NCI-H2107 treated with DMSO at 0.1 percent for 48 hours (cell line): ENCODE data around the gene SPTLC1.
"Not testable (repeated sequence)": the region's sequence is repeated elsewhere in the genome, so short reads cannot be mapped to it uniquely, and the experiment has no call there.

ENCODE experiments used
- DNase-seq: peaks from one replicate; lab custom pipeline; 2025; ENCODE audit not compliant: unreplicated experiment; lab: John Stamatoyannopoulos, UW

The SPTLC1 gene

DNA sequence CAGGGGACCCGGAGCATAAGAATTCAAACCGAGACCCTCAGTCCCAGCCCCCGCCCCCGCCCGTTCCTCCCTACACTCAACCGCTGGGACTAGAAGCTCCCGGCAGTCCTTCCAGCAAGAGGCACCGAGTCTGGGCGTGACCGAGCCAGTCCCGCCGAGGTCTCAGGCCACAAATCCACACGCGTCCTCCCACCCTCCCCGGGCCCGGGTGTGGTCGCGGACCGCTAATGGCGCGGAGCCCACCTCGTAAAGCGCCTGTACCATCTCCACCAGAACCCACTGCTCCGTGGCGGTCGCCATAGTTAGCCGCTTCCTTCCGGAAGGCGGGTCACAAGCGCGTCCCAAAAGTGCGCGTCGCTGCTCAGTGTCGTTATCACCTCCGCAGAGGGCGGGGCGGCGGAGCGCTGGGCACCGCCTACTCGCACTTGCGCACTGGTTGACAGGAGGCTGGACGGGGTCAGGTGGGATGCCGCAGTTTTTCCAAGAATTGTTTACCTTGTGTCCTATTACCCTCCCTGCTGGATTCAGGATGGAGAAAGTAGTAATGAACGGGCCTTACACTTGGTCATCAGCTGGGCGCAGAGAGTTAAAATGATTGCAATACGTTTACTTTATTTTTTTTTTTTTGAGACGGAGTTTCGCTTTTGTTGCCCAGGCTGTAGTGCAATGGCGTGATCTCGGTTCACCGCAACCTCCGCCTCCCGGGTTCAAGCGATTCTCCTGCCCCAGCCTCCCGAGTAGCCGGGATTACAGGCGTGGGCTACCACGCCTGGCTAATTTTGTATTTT, at the start of gene SPTLC1:
SPTLC1 (minus strand) TSS at position 343 of the 788 bp plus-strand sequence; CDS start at position 300, 43 bp downstream.
- DNase-seq, result peak; percentile 80

- no peak for DNase-seq
Observed at GRCh38 chr9:92164975-92165374, 49.8 kb upstream of the SPTLC1 start.

GRCh38 chr9:92164490-92164889, 49.3 kb upstream of the SPTLC1 start:
- no peak for DNase-seq

- no peak for DNase-seq
Observed at GRCh38 chr9:92163276-92163675, 48.1 kb upstream of the SPTLC1 start.

DNA sequence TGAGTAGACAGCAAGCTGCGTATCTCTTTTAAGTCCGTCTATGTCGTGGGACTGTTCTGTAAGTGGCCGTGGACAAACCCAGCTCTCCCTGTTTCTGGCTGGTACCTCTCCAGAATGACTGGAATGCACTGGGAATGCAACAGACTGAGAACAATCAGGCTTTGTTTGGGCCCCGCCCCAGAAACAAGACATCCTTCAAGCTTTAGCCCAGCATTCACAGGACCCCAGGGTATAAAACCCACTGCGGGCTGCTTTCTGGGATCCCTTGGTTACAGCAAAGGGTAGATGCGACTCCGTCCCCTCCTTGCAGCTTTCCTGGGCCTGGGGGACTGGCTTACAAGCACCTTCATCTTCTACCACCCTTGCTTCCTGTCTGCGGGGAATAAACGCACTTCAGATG, 45.6 kb upstream of the SPTLC1 start:
- no peak for DNase-seq

DNA sequence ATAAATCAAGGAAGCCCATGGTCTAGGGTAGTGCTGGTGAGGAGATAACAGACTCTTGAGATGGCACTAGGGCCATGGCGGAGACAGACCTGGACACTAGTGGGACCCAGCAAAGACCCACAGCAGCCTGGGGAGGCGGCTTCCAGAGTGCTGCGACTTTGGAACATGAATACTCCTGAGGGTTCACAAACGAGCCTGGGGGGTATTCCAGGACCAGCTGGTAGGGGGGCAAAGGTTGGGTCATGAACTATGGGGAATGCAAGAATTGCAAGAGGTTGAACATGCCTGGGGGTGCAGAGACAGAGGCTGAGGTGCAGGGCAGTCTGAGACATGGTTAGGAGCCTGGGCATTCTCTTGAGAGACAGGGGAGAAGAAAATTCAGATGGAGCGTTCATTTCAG, 43.8 kb upstream of the SPTLC1 start:
- no peak for DNase-seq

DNA sequence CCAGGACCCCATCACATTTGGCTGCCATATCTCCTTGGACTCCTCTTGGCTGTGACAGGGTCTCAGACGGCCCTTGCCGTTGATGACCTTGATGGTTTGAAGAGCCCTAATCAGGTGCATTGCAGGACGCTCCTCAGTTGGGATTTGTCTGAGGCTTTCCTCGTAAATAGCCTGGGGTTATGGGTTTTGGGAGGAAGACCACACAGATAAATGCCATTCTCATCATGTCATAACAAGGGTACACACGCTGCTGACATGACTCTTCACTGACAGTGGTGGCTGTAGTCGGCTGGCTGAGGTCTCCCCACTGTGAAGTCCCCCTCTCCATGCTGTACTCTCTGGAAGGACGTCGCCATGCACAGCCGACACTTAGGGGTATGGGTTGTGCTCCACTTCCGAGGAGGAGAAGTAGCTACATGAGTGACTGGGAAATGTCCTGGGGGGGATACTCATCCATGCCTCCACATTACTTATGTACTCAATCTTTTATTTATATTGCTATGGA, 42.9 kb upstream of the SPTLC1 start:
- DNase-seq, result no peak

DNA sequence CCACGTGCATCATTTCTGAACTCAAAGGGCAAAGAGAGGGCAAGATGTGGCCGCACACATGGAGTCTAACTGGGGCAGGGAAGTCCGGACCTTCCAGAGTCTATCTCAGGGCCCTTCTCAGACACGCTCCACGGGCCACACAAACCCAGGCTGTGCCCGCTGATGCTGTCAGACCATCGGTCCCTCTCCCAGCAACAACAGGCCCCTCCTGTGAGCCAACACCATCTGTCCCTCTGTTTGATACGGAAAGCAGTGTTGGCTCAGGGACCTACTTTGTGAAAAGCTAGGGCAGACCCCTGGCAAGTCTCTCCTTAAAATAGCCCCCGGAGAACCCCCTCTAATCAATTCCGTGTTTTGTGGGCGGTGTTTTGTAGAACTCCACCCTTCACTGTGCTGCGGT, 40.5 kb upstream of the SPTLC1 start:
- DNase-seq, result not testable (repeated sequence)

DNA sequence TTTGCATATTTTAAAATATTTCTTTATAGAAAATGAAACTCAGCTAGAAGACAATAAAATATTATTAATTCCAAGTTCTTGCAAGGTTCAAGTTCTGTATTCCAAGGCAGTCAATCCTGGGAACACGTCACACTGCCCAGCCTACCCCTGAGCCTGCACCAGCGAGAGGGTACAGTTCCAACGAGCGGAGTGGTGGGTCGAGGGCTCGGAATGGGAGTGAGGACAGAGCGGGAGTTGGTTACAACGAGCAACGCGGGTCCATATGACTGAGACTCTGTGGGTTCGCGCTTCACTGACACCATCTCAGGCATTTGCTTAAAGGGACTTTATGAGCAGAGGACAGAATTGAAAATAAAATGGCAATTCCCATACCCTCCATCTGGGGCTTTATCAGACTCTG, 40.0 kb upstream of the SPTLC1 start:
- DNase-seq, result no peak

DNA sequence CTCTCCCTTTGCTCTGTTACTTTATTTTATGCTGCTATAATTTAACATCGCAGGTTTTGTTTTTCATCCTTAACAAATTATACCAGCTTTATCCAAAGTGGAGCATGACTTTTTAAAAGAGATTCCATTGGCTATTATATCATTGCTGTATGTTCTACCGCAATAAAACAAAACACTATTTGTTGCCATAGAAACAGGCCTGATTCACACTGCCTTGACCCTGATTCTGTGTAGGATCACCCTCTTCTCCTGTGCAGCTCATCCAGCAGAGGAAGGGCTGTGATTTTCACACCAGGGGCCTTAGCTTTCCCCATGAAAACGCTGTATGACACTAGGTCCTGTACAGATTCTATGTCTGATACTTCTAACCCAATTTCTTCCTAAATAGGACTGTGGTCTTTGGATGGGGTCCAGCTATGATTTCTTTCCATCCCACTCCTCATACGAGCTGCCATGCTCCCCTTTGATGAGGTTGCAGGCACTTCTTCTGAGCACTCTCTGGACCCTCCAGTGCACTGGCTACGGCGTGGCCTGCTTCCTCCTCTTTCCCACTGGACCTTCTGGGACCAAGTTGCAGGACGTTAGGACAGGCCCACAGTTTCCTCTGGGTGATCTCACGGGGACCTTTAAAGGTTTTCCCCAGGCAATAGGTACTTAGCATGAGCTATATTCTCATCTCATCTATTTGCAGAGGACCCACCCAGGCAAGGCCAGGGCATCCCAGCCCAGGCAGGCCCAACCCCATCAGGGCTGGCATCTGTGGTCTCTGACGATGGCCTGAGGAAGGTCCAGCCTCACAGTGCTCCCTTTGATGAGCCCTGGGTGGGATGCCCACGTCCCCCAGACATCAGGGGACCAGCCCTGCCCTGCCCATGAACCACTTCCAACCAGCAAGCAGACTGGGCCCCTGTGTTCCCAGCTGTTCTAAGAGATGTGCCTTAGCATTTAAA, 38.5 kb upstream of the SPTLC1 start:
- not testable (repeated sequence) for DNase-seq

- no peak for DNase-seq
Observed at GRCh38 chr9:92151691-92152393, 36.6 kb upstream of the SPTLC1 start.

- not testable (repeated sequence) for DNase-seq
Observed at GRCh38 chr9:92150501-92151470, 35.6 kb upstream of the SPTLC1 start.

GRCh38 chr9:92147852-92148180, 32.6 kb upstream of the SPTLC1 start:
- DNase-seq, result no peak

GRCh38 chr9:92147030-92147851, 32.0 kb upstream of the SPTLC1 start:
- DNase-seq, result no peak

- no peak for DNase-seq
Observed at GRCh38 chr9:92146610-92147009, 31.4 kb upstream of the SPTLC1 start.

DNA sequence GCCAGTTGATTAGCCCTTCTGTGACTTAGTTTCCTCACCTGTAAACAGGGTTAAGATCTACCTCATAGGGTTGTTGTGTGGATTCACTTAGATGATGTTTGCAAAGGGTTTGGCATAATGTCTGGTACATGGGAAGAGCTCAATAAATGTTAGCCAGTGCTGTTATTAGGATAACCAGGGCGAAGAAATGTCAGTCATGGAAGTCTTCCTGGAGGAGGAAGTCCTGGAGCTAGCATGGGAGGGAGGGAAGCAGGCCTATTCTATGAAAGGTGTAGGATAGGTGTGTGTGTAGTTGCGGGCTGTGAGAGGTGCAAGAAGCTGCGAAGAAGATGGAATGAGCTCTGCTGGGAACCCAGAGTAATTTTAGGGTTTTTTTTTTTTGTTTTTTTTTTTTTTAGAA, 30.6 kb upstream of the SPTLC1 start:
- not testable (repeated sequence) for DNase-seq

- no peak for DNase-seq
Observed at GRCh38 chr9:92142329-92142728, 27.1 kb upstream of the SPTLC1 start.

GRCh38 chr9:92141144-92142129, 26.2 kb upstream of the SPTLC1 start:
- no peak for DNase-seq
